Neuronal stem cell (in vitro differentiated cells): ENCODE results near the gene OR52W1.

Experiments used
- DNase-seq: peaks from one replicate; pipeline ENCODE4 v3.0.0-alpha.2; 2013; ENCODE audit warnings: low spot score
- H2AFZ ChIP-seq: one replicate; pipeline ENCODE4 v1.6.1; 2013; ENCODE audit warnings: mild to moderate bottlenecking, low read length, inconsistent platforms
- H2AK5ac ChIP-seq: 2 replicates; pipeline ENCODE4 v1.6.1; 2013; ENCODE audit warnings: low read depth, mild to moderate bottlenecking, inconsistent platforms, low read length, moderate library complexity, mixed read lengths
- H2BK120ac ChIP-seq: 2 replicates; pipeline ENCODE4 v1.6.1; 2013; ENCODE audit warnings: low read depth, mild to moderate bottlenecking, inconsistent platforms, low read length, moderate library complexity, mixed read lengths
- H2BK12ac ChIP-seq: one replicate; pipeline ENCODE4 v1.6.1; 2013; ENCODE audit warnings: low read length, inconsistent platforms
- H2BK15ac ChIP-seq: 2 replicates; pipeline ENCODE4 v1.6.1; 2013; ENCODE audit warnings: mild to moderate bottlenecking, low read length, inconsistent platforms, mixed read lengths
- H2BK5ac ChIP-seq: one replicate; pipeline ENCODE4 v1.6.1; 2013; ENCODE audit warnings: inconsistent platforms, mild to moderate bottlenecking, low read length, moderate library complexity
- H3K14ac ChIP-seq: one replicate; pipeline ENCODE4 v1.6.1; 2013; ENCODE audit warnings: low read length, inconsistent platforms
- H3K18ac ChIP-seq: 2 replicates; pipeline ENCODE4 v1.6.1; 2013; ENCODE audit warnings: low read length, inconsistent platforms
- H3K23ac ChIP-seq: 2 replicates; pipeline ENCODE4 v1.6.1; 2013; ENCODE audit warnings: low read depth, mild to moderate bottlenecking, mixed read lengths, low read length, inconsistent platforms; ENCODE audit not compliant: poor library complexity
- H3K27ac ChIP-seq: replicated peaks from 3 replicates; pipeline ENCODE4 v1.5.1; 2013; ENCODE audit warnings: low read length, inconsistent platforms
- H3K27me3 ChIP-seq, 3 experiments: 2 replicates each; pipeline ENCODE4 v1.6.1; 2013; ENCODE audit warnings: low read length in 3 of 3, mild to moderate bottlenecking in 2 of 3, inconsistent platforms in 1 of 3, low read depth in 1 of 3, mixed read lengths in 1 of 3, moderate library complexity in 1 of 3; ENCODE audit not compliant: control insufficient read depth in 3 of 3, insufficient read depth in 3 of 3
- H3K36me3 ChIP-seq, 2 donors: replicated peaks in 1 of 2; 2 replicates each; pipeline ENCODE4 v1.6.1; 2013; ENCODE audit warnings: low read length in 2 of 2; ENCODE audit not compliant: control insufficient read depth in 2 of 2, insufficient read depth in 2 of 2
- H3K4ac ChIP-seq: 2 replicates; pipeline ENCODE4 v1.6.1; 2013; ENCODE audit warnings: inconsistent platforms, mild to moderate bottlenecking, low read length, moderate library complexity
- H3K4me1 ChIP-seq, 2 donors: 1 replicate in 1 of 2; 2 replicates in 1 of 2; pipeline ENCODE4 v1.6.1; 2013; ENCODE audit warnings: low read length in 2 of 2, low read depth in 1 of 2; ENCODE audit not compliant: control insufficient read depth in 2 of 2, insufficient read depth in 1 of 2
- H3K4me2 ChIP-seq: one replicate; pipeline ENCODE4 v1.6.1; 2013; ENCODE audit warnings: mild to moderate bottlenecking, low read length, inconsistent platforms; ENCODE audit not compliant: insufficient read depth, poor library complexity, severe bottlenecking
- H3K4me3 ChIP-seq, 2 donors: 2 replicates each; pipeline ENCODE4 v1.5.1; 2013; ENCODE audit warnings: low read length in 2 of 2, mild to moderate bottlenecking in 2 of 2, inconsistent platforms in 1 of 2, moderate library complexity in 1 of 2
- H3K79me1 ChIP-seq: one replicate; pipeline ENCODE4 v1.6.1; 2013; ENCODE audit warnings: low read depth, mild to moderate bottlenecking, inconsistent platforms, low read length, moderate library complexity
- H3K9ac ChIP-seq: one replicate; pipeline ENCODE4 v1.6.1; 2013; ENCODE audit warnings: mild to moderate bottlenecking, low read depth, low read length, inconsistent platforms; ENCODE audit not compliant: poor library complexity
- H3K9me3 ChIP-seq, 2 donors: replicated peaks in 1 of 2; 2 replicates each; pipeline versions ENCODE3 to v1.6.1; 2013; ENCODE audit warnings: low read length in 2 of 2, mild to moderate bottlenecking in 2 of 2, inconsistent platforms in 1 of 2, low read depth in 1 of 2, mixed read lengths in 1 of 2, moderate library complexity in 1 of 2; ENCODE audit not compliant: control insufficient read depth in 2 of 2, insufficient read depth in 1 of 2
- H4K8ac ChIP-seq: one replicate; pipeline ENCODE4 v1.6.1; 2013; ENCODE audit warnings: low read depth, mild to moderate bottlenecking, inconsistent platforms, low read length, moderate library complexity
- H4K91ac ChIP-seq: one replicate; pipeline ENCODE4 v1.6.1; 2013; ENCODE audit warnings: low read length, low read depth, mild to moderate bottlenecking, inconsistent platforms; ENCODE audit not compliant: poor library complexity
- WGBS, 2 donors: extraction: QIAGEN DNeasy Blood & Tissue Kit; methylation state at CpG; one replicate each; pipeline ENCODE4 v1.1.7; 2013; ENCODE audit warnings: missing lambda C conversion rate in 2 of 2, mixed read lengths in 1 of 2; ENCODE audit not compliant: insufficient read length in 2 of 2, insufficient replicate concordance in 1 of 2; ENCODE audit errors: extremely low coverage in 2 of 2; 5-methylcytosine and 5-hydroxymethylcytosine counted together

Gene OR52W1

DNA sequence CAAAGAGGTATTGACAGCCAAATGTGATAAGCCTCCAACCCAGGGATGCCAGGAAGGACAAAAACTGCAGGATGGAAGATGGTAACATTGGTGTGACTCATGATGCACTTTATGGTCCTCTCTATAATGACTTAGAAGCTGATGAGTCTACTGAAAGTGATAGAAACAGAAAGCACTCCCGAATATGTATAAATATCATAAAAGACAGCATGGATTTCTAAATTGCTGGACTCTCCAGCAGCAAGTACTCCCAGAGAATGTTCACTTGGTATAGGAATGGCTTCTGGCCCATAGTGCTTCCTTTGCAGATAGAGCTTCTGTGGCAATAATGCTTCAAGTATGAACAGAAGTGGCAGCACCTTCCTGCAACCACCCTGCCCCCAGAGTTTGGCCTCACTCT lies 28.8 kb upstream of the OR52W1 start, which contains the start of gene OR52B2:
Gene OR52B2 (minus strand): TSS at position 101 of the 400 bp plus-strand sequence. CDS start 0 bp downstream, at position 101.
- Histone ChIP-seq H3K4me2 (no peak within 1 kb of the TSS), H3K27me3 (peaks cover 0 to 9% (median 0%) of the 10 kb centered on the region in 3 experiments), H3K4me1 (no peaks in the 10 kb centered on the region), H2BK12ac (no peak within 1 kb of the TSS), H2BK120ac (no peak within 1 kb of the TSS), H3K4me3 (no peak within 1 kb of the TSS), H2AFZ (no peak within 1 kb of the TSS), H3K27ac (no peak within 1 kb of the TSS), H3K9ac (no peak within 1 kb of the TSS), H3K9me3 (no peaks in the 10 kb centered on the region), H3K79me1 (no peaks in the 10 kb centered on the region), H2BK15ac (no peak within 1 kb of the TSS), H3K14ac (no peak within 1 kb of the TSS), H2BK5ac (no peak within 1 kb of the TSS), H3K4ac (no peak within 1 kb of the TSS), H3K18ac (no peak within 1 kb of the TSS), H4K91ac (no peak within 1 kb of the TSS), H2AK5ac (no peak within 1 kb of the TSS), H4K8ac (no peak within 1 kb of the TSS), H3K36me3 (no peaks in the 10 kb centered on the region), H3K23ac (no peak within 1 kb of the TSS)
- WGBS, 2 donors, result no CpG with 5 or more reads among the region's 1 CpG
- no peak for DNase-seq

DNA sequence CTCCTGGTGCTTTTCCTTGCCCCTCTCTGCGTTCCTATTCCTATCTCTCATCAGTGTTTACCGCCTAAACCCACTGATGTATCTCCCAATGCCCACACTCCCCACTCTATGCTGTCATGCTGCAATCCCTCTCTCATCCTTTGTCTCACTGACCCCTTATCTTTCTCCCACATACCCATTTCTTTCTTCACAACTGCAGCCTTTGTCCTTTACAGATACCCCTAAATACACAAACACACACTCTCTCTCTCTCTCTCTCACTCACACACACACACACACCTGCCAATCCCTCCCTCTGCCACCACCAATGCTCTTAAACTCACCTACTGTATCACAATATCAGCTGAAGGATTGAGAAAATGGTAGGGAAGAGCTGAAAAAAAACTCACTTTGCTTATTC lies 23.6 kb upstream of the OR52W1 start:
- Histone ChIP-seq H3K23ac (no peak overlapping the region), H2BK5ac (no peak overlapping the region), H3K18ac (no peak overlapping the region), H2BK12ac (no peak overlapping the region), H3K79me1 (no peaks in the 10 kb centered on the region), H2BK15ac (no peak overlapping the region), H3K27me3 (peaks cover 0 to 4% (median 0%) of the 10 kb centered on the region in 3 experiments), H4K8ac (no peak overlapping the region), H2AK5ac (no peak overlapping the region), H3K4me2 (no peak overlapping the region), H3K36me3 (no peaks in the 10 kb centered on the region), H3K4ac (no peak overlapping the region), H3K27ac (no peak overlapping the region), H3K4me1 (no peaks in the 10 kb centered on the region), H2AFZ (no peak overlapping the region), H2BK120ac (no peak overlapping the region), H3K9ac (peak overlapping the region; percentile 73), H3K14ac (no peak overlapping the region), H4K91ac (peak overlapping the region; percentile 33), H3K9me3 (no peaks in the 10 kb centered on the region), H3K4me3 (no peak overlapping the region)
- no CpG with 5 or more reads among the region's 2 CpGs for WGBS, 2 donors
- no peak for DNase-seq

DNA sequence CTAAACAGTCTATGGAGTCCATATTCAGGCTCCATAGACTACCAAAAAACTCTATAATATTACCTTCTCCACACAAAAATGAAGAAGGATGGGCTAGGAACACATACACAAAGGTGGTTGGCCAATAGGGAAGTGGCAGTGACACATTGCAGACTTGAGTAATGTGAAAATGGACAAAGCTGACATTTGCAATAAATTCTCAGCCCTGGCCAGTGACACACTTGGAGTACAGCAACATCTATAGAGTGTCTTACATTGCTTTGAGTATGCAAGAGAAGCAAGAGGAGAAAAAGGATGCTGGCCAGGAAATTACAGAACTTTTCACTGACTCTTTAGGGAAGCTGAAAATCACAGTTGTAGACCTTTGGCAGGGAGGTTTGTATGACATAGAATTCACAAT lies 7.3 kb upstream of the OR52W1 start:
- no peak overlapping the region for H2BK120ac ChIP-seq
- H2BK15ac ChIP-seq, result no peak overlapping the region
- peaks cover 0 to 2% of the 10 kb centered on the region in 2 donors for H3K4me1 ChIP-seq
- H2AFZ ChIP-seq, result no peak overlapping the region
- H3K14ac ChIP-seq, result no peak overlapping the region
- H3K79me1 ChIP-seq, result no peaks in the 10 kb centered on the region
- no peaks in the 10 kb centered on the region for H3K36me3 ChIP-seq
- H3K9ac ChIP-seq, result no peak overlapping the region
- H4K8ac ChIP-seq, result no peak overlapping the region
- no peak overlapping the region for H3K4ac ChIP-seq
- no peak overlapping the region for H2AK5ac ChIP-seq
- no peak overlapping the region for H2BK12ac ChIP-seq
- H4K91ac ChIP-seq, result no peak overlapping the region
- H3K23ac ChIP-seq, result no peak overlapping the region
- no peak for DNase-seq
- H3K18ac ChIP-seq, result no peak overlapping the region
- peaks cover 0 to 5% (median 0%) of the 10 kb centered on the region in 3 experiments for H3K27me3 ChIP-seq
- H3K27ac ChIP-seq, result no peak overlapping the region
- H3K4me2 ChIP-seq, result no peak overlapping the region
- H3K4me3 ChIP-seq, result no peak overlapping the region
- no peaks in the 10 kb centered on the region for H3K9me3 ChIP-seq
- no peak overlapping the region for H2BK5ac ChIP-seq

DNA sequence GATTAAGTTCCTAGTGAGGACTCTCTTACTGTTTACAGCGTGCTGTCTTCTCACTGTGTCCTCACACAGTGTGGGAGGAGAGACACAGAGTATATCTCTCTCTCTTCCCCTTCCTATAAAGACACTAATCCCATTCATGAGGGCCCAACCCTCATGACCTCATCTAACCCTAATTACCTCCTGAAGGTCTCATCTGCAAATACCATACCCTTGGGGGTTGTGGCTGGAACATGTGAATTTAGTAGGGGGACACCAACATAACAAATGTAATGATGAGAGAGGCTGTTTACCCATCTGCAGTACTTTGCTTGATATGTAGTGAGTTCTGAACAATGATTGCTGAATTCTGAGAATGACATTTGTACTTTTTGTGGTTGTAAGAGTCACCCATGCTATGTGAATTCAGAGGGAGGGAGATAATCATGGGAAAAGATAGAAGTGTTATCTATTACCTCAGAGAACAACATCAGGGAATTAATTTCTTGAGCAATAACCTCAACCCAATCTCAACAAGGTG lies 4.9 kb upstream of the OR52W1 start:
- no peak overlapping the region for H3K23ac ChIP-seq
- H3K36me3 ChIP-seq, result no peaks in the 10 kb centered on the region
- H2BK12ac ChIP-seq, result no peak overlapping the region
- no peak overlapping the region for H3K4me2 ChIP-seq
- H2AK5ac ChIP-seq, result no peak overlapping the region
- H3K79me1 ChIP-seq, result no peaks in the 10 kb centered on the region
- no peak overlapping the region for H3K4ac ChIP-seq
- H3K27me3 ChIP-seq, result peaks cover 0 to 5% (median 0%) of the 10 kb centered on the region in 3 experiments
- H4K91ac ChIP-seq, result no peak overlapping the region
- H3K4me1 ChIP-seq, result peaks cover 0 to 2% of the 10 kb centered on the region in 2 donors
- H2AFZ ChIP-seq, result no peak overlapping the region
- no peak overlapping the region for H4K8ac ChIP-seq
- no peak overlapping the region for H3K18ac ChIP-seq
- no peak overlapping the region for H3K4me3 ChIP-seq
- whole genome bisulfite sequencing, 2 donors, result no CpG with 5 or more reads among the region's 1 CpG
- no peak overlapping the region for H3K9ac ChIP-seq
- no peak for DNase-seq
- H2BK120ac ChIP-seq, result no peak overlapping the region
- H3K27ac ChIP-seq, result no peak overlapping the region
- no peak overlapping the region for H2BK15ac ChIP-seq
- no peak overlapping the region for H3K14ac ChIP-seq
- no peaks in the 10 kb centered on the region for H3K9me3 ChIP-seq
- H2BK5ac ChIP-seq, result no peak overlapping the region
